ENCODE measurements around the gene TMEM176B.

Gene TMEM176B

DNA sequence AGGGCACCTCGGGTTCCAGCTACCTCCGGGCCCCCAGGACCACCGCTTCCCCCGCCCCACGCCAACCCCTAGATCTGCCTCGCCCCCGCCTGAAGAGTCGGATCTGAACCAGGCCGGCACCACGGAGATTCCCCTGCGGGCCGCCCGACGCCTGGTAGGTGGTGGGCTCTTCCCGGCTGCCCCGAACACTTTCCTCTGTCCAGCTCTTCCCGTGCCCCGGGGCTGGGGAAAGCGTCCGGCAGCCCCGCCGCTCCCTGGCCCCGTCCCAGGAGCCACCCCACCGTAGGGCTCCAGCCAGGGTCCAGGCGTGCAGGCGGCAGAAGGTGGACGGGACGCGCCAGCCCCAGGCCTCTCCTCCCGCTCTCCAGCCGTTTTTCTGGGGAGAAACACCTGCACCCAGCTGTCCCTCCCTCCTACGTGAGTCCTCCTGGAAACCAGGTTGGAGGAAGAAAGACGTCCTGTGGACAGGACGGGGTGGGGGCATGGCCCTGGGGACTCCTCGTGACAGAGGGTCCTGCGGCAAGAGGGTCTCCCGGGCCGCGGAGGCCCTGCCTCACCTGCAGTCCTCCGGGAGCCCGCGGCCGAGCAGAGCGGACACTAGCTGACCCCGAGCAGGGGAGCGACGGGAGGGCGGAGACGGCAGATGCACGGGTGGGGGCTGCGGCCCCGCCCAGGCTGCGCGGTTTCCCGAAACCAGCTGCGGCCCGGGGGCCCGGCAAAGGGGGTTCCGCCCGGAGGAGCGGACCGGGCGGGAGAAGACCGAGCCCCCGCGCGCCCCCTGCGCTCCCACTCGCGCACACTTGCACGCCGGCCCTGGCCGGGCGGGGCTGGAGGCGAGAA lies at the start of gene TMEM176B:
Gene TMEM176B (minus strand): TSS at position 624 of the 840 bp plus-strand sequence. CDS start 3,795 bp downstream, outside the sequence.
- no peak for DNase-seq

- DNase-seq: no peak
These were observed 49.1 kb upstream of the TMEM176B start for GRCh38 chr7:150849204-150849775.

DNA sequence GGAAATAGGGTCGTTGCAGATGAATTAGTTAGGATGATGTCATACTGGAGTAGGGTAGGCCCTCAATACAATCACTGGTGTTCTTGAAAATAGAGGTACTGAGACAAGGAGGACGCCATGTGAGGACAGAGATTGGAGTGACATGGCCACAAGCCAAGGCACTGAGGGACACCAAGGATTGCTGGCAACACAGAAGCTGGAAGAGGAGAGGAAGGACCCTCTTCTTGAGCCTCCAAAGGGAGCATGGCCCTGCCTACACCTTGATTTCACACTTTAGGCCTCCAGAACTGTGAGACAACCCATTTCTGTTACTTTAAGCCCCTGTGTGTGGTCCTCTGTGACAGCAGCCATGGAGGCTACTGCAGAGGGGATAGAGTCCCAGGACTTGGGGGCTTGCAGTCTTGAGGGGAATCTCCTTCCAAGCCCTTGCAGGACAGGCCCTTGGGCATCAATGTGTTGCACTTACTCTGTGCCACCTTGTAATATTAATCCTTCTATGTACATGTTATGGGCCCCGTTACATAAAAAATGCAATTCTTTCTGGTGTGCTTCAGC lies 48.5 kb upstream of the TMEM176B start:
- no peak for DNase-seq

DNA sequence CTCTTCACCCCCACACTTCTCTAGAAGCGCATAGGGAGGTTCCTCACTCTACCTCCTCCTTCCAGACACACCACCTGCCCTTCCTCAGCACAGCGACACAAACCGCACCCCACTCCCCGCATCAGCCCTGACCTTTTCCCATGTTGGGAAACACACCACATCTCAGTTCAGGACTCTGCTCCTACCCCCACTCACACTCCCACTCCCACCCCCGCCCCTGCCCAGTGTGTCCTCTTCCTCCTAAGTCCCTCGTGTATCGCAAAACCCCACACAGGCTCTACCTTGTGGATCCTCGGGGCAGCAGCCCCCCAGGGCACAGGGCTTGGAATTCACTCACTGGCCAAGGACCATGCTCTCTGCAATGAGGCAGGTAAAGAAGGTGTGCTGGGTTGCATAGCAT lies 47.9 kb upstream of the TMEM176B start:
- DNase-seq: no peak

DNA sequence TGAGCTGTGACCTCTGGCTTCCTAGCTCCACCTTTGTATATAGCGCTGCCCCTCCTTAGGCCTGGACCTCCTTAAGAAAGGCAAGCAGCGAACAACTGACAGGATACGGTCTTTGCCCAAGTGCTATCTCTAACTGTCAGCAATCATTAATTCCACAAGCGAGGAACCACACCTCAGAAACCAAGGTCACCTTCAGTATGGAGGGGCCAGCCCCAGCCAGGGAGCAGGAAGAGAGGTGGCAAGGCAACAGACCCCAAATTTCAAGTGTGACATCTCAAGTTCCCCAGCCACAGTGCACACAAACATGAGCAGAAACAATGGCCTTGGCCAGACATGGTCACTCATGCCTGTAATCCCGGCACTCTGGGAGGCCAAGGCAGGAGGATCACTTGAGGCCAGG lies 47.4 kb upstream of the TMEM176B start:
- no peak for DNase-seq

DNA sequence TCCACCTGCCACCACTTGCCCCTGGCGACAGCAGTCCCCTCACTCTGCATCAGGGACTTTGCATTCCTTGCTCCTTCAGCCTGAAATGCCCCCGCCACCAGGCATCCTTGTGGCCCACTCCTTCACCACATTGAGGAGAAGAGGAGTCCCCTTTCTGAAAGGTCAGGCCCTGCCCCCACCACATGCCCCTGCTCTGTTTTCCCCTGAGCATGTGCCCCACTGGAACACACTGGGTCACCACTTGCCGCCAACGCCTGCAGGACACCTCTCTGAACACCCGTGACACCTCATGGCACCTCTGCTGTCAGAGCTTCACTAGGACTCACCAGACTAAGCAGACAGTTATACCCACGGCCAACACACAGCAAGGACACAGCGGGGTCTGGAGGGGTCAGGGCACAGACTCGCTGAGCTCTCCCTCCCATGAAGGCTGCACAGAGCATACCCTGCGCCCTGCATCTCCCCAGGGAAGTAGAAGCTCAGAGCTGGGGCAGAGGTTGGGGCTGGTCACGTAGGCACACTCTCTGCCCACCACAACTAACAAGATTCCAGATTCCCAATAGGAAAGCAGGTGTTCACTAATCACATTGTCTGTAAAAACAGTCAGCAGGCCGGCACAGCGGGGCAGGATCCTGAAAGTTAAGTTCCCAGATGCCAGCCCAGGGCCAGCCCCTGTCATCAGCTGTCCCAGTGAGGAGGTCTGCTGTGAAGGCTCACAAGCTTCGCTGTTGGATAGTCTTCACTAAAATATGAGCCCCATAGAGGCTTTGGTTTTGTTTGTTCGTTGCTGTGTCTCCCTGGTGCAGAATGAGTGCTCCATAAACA lies 46.3 kb upstream of the TMEM176B start:
- DNase-seq: no peak

GRCh38 chr7:150845421-150845861 lies 45.3 kb upstream of the TMEM176B start:
- DNase-seq: no peak

GRCh38 chr7:150842716-150843115 lies 42.6 kb upstream of the TMEM176B start:
- no peak for DNase-seq

- no peak for DNase-seq
These were observed 41.9 kb upstream of the TMEM176B start for GRCh38 chr7:150842018-150842417.

GRCh38 chr7:150838965-150839650 lies 38.9 kb upstream of the TMEM176B start:
- no peak for DNase-seq

DNA sequence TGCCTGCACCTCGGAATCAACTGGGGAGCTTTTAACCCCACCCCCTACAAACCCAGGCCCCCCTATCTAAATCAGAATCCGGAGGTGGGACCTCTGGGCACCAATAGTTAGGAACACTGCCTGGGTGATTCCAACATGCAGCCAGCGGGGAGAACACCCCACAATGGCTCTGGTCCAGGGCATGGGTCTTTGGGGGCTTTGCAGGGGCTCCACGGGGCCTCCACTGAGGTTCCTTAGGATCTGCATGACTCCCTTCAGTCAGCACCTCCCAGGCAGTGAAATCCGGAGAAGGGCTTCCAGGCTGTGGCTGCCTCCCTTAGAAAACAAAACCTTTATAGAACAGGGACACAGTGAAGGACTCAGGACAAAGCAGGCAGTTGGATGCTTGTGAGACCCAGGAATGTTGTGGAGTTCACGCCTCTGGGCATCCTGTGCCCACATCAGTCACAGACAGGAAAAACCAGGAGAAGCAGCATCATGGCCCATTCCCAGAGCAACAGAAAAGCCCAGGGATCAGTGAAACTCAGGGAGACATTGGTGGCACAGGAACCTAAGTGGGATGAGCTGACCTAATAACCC lies 35.6 kb upstream of the TMEM176B start:
- DNase-seq: no peak

- DNase-seq: no peak
These were observed 34.9 kb upstream of the TMEM176B start for GRCh38 chr7:150835019-150835418.

DNA sequence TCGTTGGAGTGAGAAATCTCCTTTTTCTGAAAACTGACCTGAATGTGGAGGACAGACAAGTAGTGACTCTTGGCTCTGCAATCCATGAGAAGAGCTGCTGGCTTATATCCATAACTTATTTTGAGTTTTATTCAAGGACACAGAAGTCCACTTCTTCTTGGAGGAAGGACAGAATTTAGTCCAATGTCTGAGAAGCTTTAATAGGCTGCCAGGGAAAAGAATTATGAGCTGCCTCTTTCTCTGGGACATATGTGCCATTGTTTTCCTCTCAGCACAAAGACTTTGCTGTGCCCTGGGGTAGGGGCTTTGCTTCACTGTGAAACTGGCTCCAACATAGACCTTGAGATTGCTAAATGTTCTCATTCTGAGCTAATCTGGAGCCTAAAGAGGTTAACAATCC lies 31.7 kb upstream of the TMEM176B start:
- no peak for DNase-seq

- no peak for DNase-seq
These were observed 30.8 kb upstream of the TMEM176B start for GRCh38 chr7:150830937-150831336.

DNA sequence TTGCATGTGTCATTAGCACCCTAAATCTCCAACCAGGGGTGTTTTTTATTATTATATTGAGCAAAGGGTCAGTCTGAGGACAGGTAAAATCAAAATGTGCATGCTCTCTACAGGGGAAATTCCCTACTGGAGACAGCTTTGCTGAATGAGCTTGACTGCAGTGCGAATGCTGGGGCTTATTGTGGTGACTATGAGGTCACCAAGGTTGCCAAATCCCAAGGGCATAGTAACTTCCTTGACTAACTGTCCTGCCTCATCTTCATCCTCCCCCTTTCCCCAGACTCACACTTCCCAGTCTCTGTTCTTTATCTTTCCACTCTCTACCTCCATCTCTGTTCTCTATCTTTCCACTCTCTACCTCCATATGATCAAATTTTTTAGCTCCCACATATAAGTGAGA lies 29.3 kb upstream of the TMEM176B start:
- no peak for DNase-seq

DNA sequence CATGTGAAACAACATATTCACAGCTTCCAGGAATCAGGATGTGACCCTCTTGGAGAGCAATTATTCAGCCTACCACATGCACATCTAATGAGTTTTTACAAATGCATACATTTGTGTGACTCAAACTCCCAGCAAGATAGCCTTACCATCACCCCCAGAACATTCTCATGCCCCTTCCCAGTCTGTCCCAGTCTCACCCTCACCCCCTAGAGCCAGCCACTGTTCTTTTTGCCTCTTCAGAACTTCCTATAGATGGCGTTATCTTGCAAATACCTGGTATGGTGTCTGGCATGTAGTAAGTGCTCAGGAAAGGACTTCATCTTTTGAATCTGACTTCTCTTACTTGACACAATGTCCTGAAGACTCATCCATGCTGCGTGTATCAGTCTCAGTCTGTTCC lies 28.2 kb upstream of the TMEM176B start:
- no peak for DNase-seq

GRCh38 chr7:150826061-150826849 lies 26.1 kb upstream of the TMEM176B start:
- DNase-seq: no peak

GRCh38 chr7:150824379-150825177 lies 24.4 kb upstream of the TMEM176B start:
- DNase-seq: no peak

- DNase-seq: no peak
These were observed 23.4 kb upstream of the TMEM176B start for GRCh38 chr7:150823484-150824126.

DNA sequence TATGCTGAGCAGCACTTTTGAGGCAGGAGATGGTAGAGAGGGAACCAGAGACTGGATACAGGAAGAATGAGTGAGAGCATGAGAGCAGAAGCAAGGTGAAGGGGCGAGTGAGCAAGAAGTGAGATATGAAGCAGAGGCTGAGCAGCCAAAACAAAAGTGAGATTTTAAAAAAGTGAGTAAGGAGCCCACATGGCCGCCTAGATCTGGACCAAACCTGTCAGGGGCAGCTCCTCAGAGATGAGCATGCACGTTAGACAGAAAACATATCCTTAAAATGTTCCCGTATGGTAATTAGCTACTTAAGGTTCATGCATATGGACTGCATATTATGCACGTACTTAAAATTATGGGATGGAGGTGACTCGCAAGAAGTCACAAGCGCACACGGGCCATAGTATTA lies 22.9 kb upstream of the TMEM176B start:
- DNase-seq: no peak
